Astrocyte (in vitro differentiated cells and primary cell): ENCODE data around the gene SUMF1.
"Not testable (repeated sequence)": the region's sequence is repeated elsewhere in the genome, so short reads cannot be mapped to it uniquely, and the experiment has no call there.

ENCODE experiments used
- EZH2 ChIP-seq: IDR thresholded peaks from 2 replicates; pipeline ENCODE4 v1.6.1; 2012; ENCODE audit warnings: mild to moderate bottlenecking, low read length, inconsistent platforms; ENCODE audit not compliant: insufficient read depth
- TF ChIP-seq, protein P1 (sequence below): IDR thresholded peaks from 2 replicates; pipeline ENCODE4 v1.5.1; 2011; ENCODE audit warnings: low read depth, mild to moderate bottlenecking, inconsistent platforms, low read length, moderate library complexity; ENCODE audit not compliant: insufficient read depth

DNA sequence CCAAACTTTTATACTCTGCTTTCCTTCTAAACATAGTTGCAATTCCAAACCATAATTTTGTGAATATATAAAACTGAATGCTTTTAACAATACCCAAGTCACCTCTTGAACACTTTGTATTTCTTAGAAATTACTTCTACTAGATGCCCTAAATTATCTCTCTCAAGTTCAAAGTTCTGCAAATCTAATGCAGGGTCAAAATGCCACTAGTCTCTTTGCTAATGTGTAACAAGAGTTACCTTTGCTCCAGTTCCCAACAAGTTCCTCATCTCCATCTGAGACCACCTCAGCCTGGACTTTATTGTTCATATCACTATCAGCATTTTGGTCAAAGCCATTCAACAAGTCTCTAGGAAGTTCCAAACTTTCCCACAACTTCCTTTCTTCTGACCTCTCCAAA is 137.3 kb downstream of the SUMF1 start:
- TF ChIP-seq, protein P1, sequence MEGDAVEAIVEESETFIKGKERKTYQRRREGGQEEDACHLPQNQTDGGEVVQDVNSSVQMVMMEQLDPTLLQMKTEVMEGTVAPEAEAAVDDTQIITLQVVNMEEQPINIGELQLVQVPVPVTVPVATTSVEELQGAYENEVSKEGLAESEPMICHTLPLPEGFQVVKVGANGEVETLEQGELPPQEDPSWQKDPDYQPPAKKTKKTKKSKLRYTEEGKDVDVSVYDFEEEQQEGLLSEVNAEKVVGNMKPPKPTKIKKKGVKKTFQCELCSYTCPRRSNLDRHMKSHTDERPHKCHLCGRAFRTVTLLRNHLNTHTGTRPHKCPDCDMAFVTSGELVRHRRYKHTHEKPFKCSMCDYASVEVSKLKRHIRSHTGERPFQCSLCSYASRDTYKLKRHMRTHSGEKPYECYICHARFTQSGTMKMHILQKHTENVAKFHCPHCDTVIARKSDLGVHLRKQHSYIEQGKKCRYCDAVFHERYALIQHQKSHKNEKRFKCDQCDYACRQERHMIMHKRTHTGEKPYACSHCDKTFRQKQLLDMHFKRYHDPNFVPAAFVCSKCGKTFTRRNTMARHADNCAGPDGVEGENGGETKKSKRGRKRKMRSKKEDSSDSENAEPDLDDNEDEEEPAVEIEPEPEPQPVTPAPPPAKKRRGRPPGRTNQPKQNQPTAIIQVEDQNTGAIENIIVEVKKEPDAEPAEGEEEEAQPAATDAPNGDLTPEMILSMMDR, result not testable (repeated sequence)
- not testable (repeated sequence) for TF ChIP-seq EZH2
